GM18870 (cell line): ENCODE results near the gene RAD51C.
"Not testable (repeated sequence)": the region's sequence is repeated elsewhere in the genome, so short reads cannot be mapped to it uniquely, and the experiment has no call there.

Source experiments
- ATAC-seq: cut with Tn5 transposase; IDR thresholded peaks from one replicate; pipeline ENCODE4 v1.9.1; 2021; ENCODE audit warnings: moderate library complexity; ENCODE audit not compliant: unreplicated experiment

Gene RAD51C

GRCh38 chr17:58734040-58734439, 41.6 kb downstream of the RAD51C start:
- no peak for ATAC-seq

- ATAC-seq = no peak
Observed at GRCh38 chr17:58734811-58735210, 42.4 kb downstream of the RAD51C start.

GRCh38 chr17:58741121-58741625, 48.8 kb downstream of the RAD51C start:
- no peak for ATAC-seq

GRCh38 chr17:58747674-58748073, 55.3 kb downstream of the RAD51C start:
- no peak for ATAC-seq

GRCh38 chr17:58749627-58750026, 57.2 kb downstream of the RAD51C start:
- not testable (repeated sequence) for ATAC-seq

- ATAC-seq = no peak
Observed at GRCh38 chr17:58753026-58753425, 60.6 kb downstream of the RAD51C start.

- no peak for ATAC-seq
Observed at GRCh38 chr17:58755269-58755576, 62.8 kb downstream of the RAD51C start.

- no peak for ATAC-seq
Observed at GRCh38 chr17:58755577-58756245, 63.3 kb downstream of the RAD51C start, which contains the start of gene PPM1E. PPM1E (plus strand) TSS chr17:58755854.

- no peak for ATAC-seq
Observed at GRCh38 chr17:58756246-58757161, 64.1 kb downstream of the RAD51C start.

GRCh38 chr17:58757162-58757613, 64.8 kb downstream of the RAD51C start:
- ATAC-seq = no peak

GRCh38 chr17:58758890-58759289, 66.5 kb downstream of the RAD51C start:
- no peak for ATAC-seq

GRCh38 chr17:58759522-58759921, 67.1 kb downstream of the RAD51C start:
- no peak for ATAC-seq

GRCh38 chr17:58760248-58760647, 67.8 kb downstream of the RAD51C start:
- ATAC-seq = no peak

GRCh38 chr17:58763263-58763662, 70.9 kb downstream of the RAD51C start:
- no peak for ATAC-seq

- no peak for ATAC-seq
Observed at GRCh38 chr17:58764373-58764772, 72.0 kb downstream of the RAD51C start.

- not testable (repeated sequence) for ATAC-seq
Observed at GRCh38 chr17:58778482-58778881, 86.1 kb downstream of the RAD51C start.

GRCh38 chr17:58779446-58779845, 87.0 kb downstream of the RAD51C start:
- no peak for ATAC-seq

GRCh38 chr17:58783380-58783779, 91.0 kb downstream of the RAD51C start:
- ATAC-seq = no peak

GRCh38 chr17:58785097-58785496, 92.7 kb downstream of the RAD51C start:
- ATAC-seq = no peak
